Esophagus muscularis mucosa (tissue), 4 donors: ENCODE data around the gene LARP4B. TPM values are rescaled to one million over a fixed set of nuclear protein-coding genes. Genes with fewer than 3 reads are reported as not detected.

ENCODE experiments used
- DNase-seq: peaks from one replicate; pipeline ENCODE4 v3.0.0-alpha.2; 2017; ENCODE audit errors: extremely low spot score
- H3K27ac ChIP-seq, 4 donors: fragments of 200-600 bp; sonication (generic); replicated peaks in 1 of 4; 1 replicate in 3 of 4; 2 replicates in 1 of 4; pipeline ENCODE4 v1.5.1; 2016 to 2019; ENCODE audit warnings: mild to moderate bottlenecking in 1 of 4
- H3K27me3 ChIP-seq, 4 donors: fragments of 200-600 bp; sonication (generic); one replicate each; pipeline versions ENCODE4 v1.5.1 to v1.6.0; 2016 to 2019
- H3K36me3 ChIP-seq, 4 donors: fragments of 200-600 bp; sonication (generic); one replicate each; pipeline ENCODE4 v1.5.1; 2016 to 2019
- H3K4me1 ChIP-seq, 4 donors: fragments of 200-600 bp; sonication (generic); one replicate each; pipeline ENCODE4 v1.5.1; 2016 to 2019
- H3K4me3 ChIP-seq, 4 donors: fragments of 200-600 bp; sonication (generic); 1 replicate in 2 of 4; 2 replicates in 2 of 4; pipeline ENCODE4 v1.5.1; 2016 to 2019; ENCODE audit warnings: mild to moderate bottlenecking in 4 of 4, moderate library complexity in 1 of 4
- H3K9me3 ChIP-seq, 4 donors: fragments of 200-600 bp; sonication (generic); 1 replicate in 3 of 4; 2 replicates in 1 of 4; pipeline ENCODE4 v1.5.1; 2016 to 2019
- EP300 ChIP-seq: sonication (generic); formaldehyde crosslinking; IDR thresholded peaks from one replicate; pipeline ENCODE4 v1.6.1; 2017; ENCODE audit warnings: antibody characterized with exemption
- POLR2A ChIP-seq: fragments of 450-650 bp; IDR thresholded peaks from one replicate; pipeline ENCODE4 v1.6.1; 2017; ENCODE audit warnings: antibody characterized with exemption, moderate library complexity, mild to moderate bottlenecking, low read depth
- POLR2AphosphoS5 ChIP-seq, 2 donors: sonication (generic); formaldehyde crosslinking; IDR thresholded peaks; one replicate each; pipeline ENCODE4 v1.6.1; 2017; ENCODE audit warnings: antibody characterized with exemption in 2 of 2
- WGBS: methylation state at CpG from one replicate; pipeline ENCODE4 v1.1.5; 2018; 5-methylcytosine and 5-hydroxymethylcytosine counted together
- intact Hi-C: fragments of 100-400 bp; cut with DNase I; formaldehyde crosslinking; loops from one replicate; pipeline ENCODE4 v1.15.1; 2023
- total RNA-seq, 4 donors: library from RNA; depleted of rRNA; stranded (reverse); fragments of >200 nt; gene quantifications; one replicate each; pipeline versions ENCODE4 v1.1.0 to v1.2.1, GENCODE V29; 2016
- TF ChIP-seq, protein P1 (sequence below), 3 experiments: fragments of 200-600 bp in 2 of 3; fragments of 450-650 bp in 1 of 3; sonication (generic) in 2 of 3; IDR thresholded peaks; one replicate each; pipeline ENCODE4 v1.5.1; 2017 to 2019; ENCODE audit warnings: antibody characterized with exemption in 3 of 3, mild to moderate bottlenecking in 2 of 3, moderate library complexity in 1 of 3

Gene LARP4B
- total RNA-seq, 4 donors from 2014 or later: 35.6 to 43.1 (median 38.2) TPM

DNA sequence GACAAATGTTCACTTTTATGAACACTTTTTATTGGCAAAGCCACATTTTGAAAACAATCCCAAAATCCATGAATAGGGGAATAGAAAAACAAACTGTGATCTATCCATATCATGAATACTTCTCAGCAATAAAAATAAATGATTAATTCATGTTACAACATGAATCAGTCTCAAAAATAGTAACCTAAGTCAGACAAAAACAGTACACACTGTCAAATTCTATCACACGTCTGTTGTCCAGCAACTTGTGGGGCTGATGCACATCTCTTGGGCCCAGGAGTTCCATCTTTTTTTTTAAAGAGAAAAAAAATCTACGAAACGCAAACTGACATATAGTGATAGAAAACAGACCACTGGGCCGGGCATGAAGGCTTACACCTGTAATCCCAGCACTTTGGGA lies 71.0 kb downstream of the LARP4B start:
- intact Hi-C loops: no loop called here
- peaks cover 5 to 10% (median 7%) of the 10 kb centered on the region in 4 donors for H3K4me1 ChIP-seq
- H3K27me3 ChIP-seq: no peaks in the 10 kb centered on the region
- H3K9me3 ChIP-seq: no peaks in the 10 kb centered on the region
- WGBS: 72% methylated on average over 4 of the region's 4 CpGs
- DNase-seq: no peak
- TF ChIP-seq EP300: no peak
- TF ChIP-seq POLR2AphosphoS5 (IDR thresholded peaks at IDR 0.05): no peak
- TF ChIP-seq POLR2A: no peak
- TF ChIP-seq, protein P1, sequence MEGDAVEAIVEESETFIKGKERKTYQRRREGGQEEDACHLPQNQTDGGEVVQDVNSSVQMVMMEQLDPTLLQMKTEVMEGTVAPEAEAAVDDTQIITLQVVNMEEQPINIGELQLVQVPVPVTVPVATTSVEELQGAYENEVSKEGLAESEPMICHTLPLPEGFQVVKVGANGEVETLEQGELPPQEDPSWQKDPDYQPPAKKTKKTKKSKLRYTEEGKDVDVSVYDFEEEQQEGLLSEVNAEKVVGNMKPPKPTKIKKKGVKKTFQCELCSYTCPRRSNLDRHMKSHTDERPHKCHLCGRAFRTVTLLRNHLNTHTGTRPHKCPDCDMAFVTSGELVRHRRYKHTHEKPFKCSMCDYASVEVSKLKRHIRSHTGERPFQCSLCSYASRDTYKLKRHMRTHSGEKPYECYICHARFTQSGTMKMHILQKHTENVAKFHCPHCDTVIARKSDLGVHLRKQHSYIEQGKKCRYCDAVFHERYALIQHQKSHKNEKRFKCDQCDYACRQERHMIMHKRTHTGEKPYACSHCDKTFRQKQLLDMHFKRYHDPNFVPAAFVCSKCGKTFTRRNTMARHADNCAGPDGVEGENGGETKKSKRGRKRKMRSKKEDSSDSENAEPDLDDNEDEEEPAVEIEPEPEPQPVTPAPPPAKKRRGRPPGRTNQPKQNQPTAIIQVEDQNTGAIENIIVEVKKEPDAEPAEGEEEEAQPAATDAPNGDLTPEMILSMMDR (IDR thresholded peaks at IDR 0.05): no peak
- peaks cover 30 to 56% (median 34%) of the 10 kb centered on the region in 4 donors for H3K36me3 ChIP-seq
- H3K27ac ChIP-seq: no peak overlapping the region
- H3K4me3 ChIP-seq: no peak overlapping the region

DNA sequence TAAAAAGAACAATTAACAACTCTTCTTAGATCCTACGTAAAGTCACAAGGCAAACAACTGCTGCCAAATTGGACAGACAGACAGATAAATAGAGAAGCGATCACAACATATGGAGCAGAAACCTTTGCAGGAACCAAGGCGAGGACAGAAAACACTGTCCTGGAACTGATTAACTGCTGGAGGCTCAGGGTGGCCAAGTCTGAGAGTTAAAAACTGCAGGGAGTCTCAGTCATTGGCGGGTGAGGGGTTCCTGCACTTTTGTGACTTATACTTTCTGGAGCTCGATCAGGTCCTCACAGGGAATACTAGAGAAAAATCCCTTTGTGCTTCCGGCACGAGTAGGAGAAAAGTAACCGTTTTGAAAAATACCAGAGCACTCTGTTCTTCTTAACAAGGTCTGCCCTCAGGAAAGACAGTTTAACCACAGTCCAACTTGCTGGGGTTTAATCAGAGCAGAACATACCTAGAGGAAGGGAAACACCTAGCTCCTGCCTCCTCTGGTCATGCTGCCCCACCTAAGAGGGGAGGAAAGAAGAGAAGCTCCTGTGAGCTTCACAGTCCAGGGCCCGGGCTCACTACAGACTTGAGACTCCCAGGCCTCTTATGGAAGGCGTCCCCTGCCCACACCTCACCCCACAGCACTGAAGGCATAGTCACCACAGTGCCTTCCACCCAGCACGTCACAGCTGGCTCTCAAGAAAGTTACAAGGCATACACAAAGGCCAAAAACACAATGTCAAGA lies 74.9 kb downstream of the LARP4B start:
- intact Hi-C loops: no loop called here
- no peak overlapping the region for H3K4me3 ChIP-seq
- H3K27ac ChIP-seq: no peak overlapping the region

DNA sequence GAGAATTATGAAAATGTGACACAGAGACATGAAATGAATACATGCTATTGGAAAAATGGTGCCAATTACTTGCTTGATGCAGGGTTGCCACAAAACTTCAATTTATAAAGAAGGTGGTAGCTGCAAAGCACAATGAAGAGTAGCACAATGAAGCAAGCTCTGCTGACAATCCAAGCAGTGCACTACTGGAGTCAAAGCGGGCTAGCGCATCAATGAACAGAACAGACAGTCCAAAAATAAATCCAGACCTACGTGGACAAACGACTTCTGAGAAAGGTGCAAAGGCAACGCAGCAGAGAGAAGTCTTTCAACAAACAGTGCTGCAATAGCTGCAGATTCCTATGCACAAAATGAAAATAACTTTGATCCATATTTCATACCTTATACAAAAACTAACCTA lies 75.8 kb downstream of the LARP4B start:
- Histone ChIP-seq H3K9me3 (no peaks in the 10 kb centered on the region), H3K27me3 (no peaks in the 10 kb centered on the region), H3K4me1 (peaks cover 3 to 14% (median 8%) of the 10 kb centered on the region in 4 donors), H3K36me3 (peaks cover 7 to 38% (median 21%) of the 10 kb centered on the region in 4 donors), H3K27ac (no peak overlapping the region), H3K4me3 (no peak overlapping the region)
- DNase-seq: no peak
- 89% methylated on average over 5 of the region's 5 CpGs for WGBS
- no peak for TF ChIP-seq POLR2A
- no peak for TF ChIP-seq POLR2AphosphoS5 (IDR thresholded peaks at IDR 0.05)
- TF ChIP-seq, protein P1 (IDR thresholded peaks at IDR 0.05): no peak
- TF ChIP-seq EP300: no peak
- intact Hi-C loops: no loop called here

More for the DNA sequence above, 74.9 kb downstream of the LARP4B start:
- Histone ChIP-seq H3K27me3 (no peaks in the 10 kb centered on the region), H3K9me3 (no peaks in the 10 kb centered on the region), H3K4me1 (peaks cover 3 to 14% (median 8%) of the 10 kb centered on the region in 4 donors), H3K36me3 (peaks cover 11 to 46% (median 24%) of the 10 kb centered on the region in 4 donors)
- no peak for DNase-seq
- WGBS: 68% methylated on average over 10 of the region's 11 CpGs
- TF ChIP-seq EP300 (no peak), POLR2AphosphoS5 (IDR thresholded peaks at IDR 0.05) (no peak), POLR2A (no peak)
- TF ChIP-seq, protein P1 (IDR thresholded peaks at IDR 0.05): no peak

DNA sequence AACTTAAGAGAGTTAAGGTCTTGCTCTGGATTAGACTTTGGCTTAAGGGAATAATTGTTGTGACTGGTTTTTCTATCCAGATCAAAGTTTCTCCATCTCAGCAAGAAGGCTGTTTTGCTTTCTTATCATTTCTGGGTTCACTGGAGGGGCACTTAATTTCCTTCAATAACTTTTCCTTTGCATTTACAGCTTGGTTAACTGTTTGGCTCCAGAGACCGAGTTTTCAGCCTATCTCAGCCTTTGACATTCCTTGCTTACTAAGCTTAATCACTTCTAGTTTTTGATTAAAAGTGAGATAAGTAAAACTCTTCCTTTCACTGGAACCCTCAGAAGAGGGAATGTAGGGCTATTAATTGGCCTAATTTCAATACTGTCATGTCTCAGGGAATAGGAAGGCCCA lies 76.4 kb downstream of the LARP4B start:
- H3K4me3 ChIP-seq: no peak overlapping the region
- DNase-seq: no peak
- no peak overlapping the region for H3K27ac ChIP-seq
- intact Hi-C loops: no loop called here
- H3K36me3 ChIP-seq: peaks cover 1 to 32% (median 15%) of the 10 kb centered on the region in 4 donors
- no peaks in the 10 kb centered on the region for H3K9me3 ChIP-seq
- no peaks in the 10 kb centered on the region for H3K27me3 ChIP-seq
- peaks cover 3 to 14% (median 8%) of the 10 kb centered on the region in 4 donors for H3K4me1 ChIP-seq
- WGBS: 93% methylated on average over 1 of the region's 1 CpG
- TF ChIP-seq POLR2A (no peak), EP300 (no peak), POLR2AphosphoS5 (IDR thresholded peaks at IDR 0.05) (no peak)
- TF ChIP-seq, protein P1 (IDR thresholded peaks at IDR 0.05): no peak
